GM18499 (cell line): ENCODE results near the gene MACROD1.

Experiments used
- ATAC-seq: cut with Tn5 transposase; IDR thresholded peaks from one replicate; pipeline ENCODE4 v1.9.1; 2021; ENCODE audit warnings: moderate number of reproducible peaks; ENCODE audit not compliant: insufficient read depth, unreplicated experiment

MACROD1 gene, protein sequence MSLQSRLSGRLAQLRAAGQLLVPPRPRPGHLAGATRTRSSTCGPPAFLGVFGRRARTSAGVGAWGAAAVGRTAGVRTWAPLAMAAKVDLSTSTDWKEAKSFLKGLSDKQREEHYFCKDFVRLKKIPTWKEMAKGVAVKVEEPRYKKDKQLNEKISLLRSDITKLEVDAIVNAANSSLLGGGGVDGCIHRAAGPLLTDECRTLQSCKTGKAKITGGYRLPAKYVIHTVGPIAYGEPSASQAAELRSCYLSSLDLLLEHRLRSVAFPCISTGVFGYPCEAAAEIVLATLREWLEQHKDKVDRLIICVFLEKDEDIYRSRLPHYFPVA

GRCh38 chr11:64165842-64166635 lies at the start of gene MACROD1:
TSS of gene MACROD1 (minus strand) at chr11:64166113. CDS start at chr11:64165994, 119 bp downstream.
- no peak for ATAC-seq

DNA sequence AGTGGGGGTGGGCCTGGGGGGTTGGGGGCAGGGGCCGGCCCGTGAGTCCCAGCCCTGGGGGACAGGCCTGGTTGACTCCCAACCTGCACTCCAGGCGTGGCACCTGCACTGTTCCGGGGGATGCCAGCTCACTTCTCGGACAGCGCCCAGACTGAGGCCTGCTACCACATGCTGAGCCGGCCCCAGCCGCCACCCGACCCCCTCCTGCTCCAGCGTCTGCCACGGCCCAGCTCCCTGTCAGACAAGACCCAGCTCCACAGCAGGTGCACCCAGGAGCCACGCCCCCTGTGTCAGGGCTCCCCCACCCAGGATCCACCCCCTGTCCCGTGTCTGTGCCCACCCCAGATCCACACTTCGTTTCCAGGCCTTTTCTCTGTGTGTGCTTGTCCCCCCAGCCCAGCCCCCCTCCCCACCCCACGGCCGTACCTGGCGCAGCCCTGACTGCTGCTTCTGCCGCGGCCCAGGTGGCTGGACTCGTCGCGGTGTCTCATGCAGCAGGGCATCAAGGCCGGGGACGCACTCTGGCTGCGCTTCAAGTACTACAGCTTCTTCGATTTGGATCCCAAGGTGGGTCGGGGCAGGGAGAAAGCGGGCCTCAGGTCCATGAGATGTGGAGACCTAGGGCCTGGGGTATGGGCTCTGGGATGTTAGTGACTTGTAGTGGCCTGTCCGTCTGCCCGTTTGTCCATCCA lies 45.4 kb upstream of the MACROD1 start:
- ATAC-seq: no peak

DNA sequence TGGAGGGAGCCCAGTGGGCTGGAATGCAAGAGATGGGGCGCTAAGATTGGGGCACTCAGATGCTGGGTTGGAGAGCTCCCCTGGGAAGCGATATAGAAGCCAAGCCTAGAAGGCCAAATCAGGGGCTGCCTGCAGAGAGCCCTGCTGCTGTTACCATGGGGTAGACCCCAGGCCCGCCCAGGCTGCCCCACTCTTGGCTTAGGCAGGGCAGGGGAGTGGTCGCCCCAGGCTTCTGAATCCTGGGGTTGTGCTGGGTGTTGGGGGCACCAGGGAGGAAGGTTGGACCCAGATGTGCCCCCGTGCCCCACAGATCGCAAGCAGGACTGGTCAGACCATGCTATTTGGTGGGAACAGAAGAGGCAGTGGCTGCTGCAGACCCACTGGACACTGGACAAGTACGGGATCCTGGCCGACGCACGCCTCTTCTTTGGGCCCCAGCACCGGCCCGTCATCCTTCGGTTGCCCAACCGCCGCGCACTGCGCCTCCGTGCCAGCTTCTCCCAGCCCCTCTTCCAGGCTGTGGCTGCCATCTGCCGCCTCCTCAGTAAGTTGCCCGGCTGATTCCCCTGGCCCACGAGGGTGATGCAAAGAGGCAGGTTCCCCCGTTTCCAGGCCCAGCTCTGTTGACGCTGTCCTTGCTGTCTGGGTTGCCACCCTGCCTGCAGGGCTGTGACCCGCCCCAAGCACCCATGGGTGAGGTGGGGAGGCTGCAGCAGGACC lies 44.5 kb upstream of the MACROD1 start:
- ATAC-seq: no peak

DNA sequence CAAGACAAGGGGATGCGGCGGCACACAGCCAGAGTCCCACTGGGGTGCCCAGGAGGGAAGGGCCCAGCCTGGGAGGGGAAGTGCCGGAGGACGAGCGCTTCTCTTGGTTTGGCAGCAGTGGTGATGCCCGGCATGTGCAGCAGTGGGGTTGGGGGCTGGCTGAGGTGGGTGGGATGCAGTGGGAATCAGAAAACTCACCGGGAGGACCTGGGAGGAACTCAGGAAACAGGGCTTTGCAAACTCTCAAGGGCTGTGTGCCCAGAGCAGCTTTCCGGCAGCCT lies 43.6 kb upstream of the MACROD1 start:
- ATAC-seq: no peak

DNA sequence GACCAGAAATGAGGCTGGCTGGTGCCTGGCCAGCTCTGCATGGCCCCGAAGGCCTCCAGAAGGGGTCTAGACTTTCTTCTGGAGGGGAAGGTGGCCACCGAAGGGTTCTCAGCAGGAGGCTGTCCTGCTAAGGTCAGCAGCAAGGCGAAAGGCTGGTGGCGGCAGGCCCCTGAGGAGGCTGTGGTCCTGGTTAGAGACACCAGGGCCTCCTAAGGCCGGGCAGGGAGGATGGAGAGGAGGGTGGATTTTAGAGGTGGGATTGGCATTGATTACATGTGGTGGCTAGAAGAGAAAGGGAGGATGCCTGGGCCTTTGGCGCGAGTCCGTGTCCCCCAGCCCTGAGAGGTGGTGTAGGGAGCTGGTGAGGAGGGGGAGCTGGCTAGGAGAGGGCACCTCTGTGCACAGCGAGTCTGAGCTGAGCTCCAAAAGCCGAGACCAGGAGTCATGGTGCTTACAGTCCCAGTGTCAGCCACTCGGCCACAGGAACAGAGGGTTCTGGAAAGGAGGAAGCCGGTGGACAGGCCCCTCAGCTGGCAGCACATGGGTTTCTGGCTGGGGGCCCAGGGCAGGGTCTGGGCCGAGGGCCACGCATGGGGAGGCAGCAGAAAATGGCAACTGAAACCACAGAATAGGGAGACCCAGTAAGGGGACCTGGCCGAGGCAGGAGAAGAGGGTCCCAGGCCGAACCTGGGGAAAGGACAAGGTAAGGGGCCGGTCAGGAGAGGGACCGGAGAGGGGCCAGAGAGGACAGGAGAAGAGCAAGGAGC lies 43.1 kb upstream of the MACROD1 start:
- ATAC-seq: no peak

GRCh38 chr11:64208086-64208795 lies 42.3 kb upstream of the MACROD1 start:
- no peak for ATAC-seq

- no peak for ATAC-seq
Measured at GRCh38 chr11:64207256-64208085, 41.6 kb upstream of the MACROD1 start.

- ATAC-seq: no peak
Measured at GRCh38 chr11:64206457-64207255, 40.7 kb upstream of the MACROD1 start, which contains the start of gene FERMT3. TSS of gene FERMT3 (plus strand) at chr11:64206721. CDS start at chr11:64207365, 644 bp downstream.

DNA sequence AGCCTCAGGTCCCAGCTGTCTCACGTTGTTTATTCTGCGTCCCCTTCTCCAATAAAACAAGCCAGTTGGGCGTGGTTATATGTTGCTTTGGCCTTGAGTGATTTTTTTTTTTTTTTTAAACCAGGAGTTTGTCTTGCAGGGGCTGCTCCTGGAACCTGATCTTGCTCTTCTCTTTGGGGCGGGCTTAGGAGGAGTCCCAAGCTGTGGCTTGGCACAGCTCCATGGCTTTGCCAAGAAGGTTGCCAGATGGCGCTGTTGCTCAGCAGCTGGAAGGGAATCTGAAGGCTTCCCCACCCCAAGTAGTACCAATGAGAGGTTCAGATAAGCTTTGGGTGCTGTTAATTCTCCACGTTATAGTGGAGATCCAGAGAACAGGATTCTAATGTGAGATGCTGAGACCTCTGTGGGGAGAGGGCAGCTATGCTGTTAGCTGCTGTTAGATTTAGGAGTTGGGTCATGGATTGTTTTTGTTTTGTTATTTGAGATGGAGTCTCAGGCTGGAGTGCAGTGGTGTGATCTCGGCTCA lies 38.6 kb upstream of the MACROD1 start:
- no peak for ATAC-seq

DNA sequence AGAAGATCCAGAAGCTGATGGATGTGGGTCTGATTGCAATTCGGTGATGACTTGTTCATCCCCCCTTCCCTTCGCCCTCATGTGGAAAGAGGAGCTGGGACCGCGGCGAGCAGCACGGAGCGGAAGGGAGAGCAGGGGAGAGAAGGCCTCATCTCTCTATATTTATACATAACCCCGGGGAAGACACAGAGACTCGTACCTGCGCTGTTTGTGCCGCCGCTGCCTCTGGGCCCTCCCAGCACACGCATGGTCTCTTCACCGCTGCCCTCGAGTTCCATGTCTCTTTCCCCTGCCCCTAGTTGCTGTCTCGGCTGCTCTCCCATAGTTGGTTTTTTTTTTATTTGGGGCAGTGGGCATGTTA lies 38.1 kb upstream of the MACROD1 start:
- ATAC-seq: no peak

DNA sequence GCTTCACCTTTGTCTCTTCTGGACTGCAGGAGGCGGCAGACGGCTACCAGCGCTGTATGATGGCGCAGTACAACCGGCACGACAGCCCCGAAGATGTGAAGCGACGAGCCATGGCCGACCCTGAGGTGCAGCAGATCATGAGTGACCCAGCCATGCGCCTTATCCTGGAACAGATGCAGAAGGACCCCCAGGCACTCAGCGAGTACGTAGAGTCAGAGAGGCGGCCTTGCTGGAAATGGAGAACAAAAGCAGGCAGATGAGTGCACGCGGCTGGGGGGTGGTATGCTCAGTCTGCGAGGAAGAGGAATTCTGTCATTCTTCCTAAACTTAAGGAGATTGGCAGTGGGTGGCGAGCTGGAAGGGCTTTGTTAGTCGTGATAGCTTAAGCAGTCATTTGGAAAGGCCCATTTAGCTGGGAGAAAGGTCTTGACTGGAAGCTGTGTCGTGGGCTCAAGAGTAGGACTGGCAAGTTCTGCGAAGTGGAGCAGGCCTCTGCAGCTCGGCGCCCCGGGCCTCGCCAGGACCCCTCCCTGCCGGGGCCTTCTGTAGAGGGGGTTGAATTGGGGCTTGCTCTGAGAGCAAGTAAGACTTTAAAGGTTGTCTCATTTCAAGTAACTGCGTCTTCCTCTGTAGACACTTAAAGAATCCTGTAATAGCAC lies 37.6 kb upstream of the MACROD1 start:
- no peak for ATAC-seq

- ATAC-seq: no peak
Measured at GRCh38 chr11:64202992-64203391, 37.1 kb upstream of the MACROD1 start.

DNA sequence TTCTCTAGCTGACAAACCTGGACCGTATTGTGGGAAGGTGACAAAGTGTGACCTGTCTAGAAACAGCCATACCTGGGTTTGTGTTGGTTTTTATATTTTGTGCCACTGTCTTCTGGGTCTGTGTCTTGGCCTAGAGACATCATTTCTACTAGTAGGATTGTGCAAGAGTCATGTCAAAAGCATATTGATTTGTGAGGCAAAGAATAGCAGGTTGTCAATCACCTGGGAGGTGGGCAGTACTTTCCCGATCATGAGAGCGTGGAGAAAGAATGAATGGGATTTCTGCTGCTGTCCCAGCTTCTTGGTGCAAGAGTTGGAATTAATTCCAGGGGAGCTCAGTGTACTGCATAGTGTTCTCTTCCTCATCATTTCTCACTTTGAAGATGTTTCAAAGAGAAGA lies 35.6 kb upstream of the MACROD1 start:
- no peak for ATAC-seq

- ATAC-seq: no peak
Measured at GRCh38 chr11:64198511-64198910, 32.6 kb upstream of the MACROD1 start.

GRCh38 chr11:64196626-64197025 lies 30.7 kb upstream of the MACROD1 start:
- ATAC-seq: no peak

GRCh38 chr11:64192434-64192833 lies 26.5 kb upstream of the MACROD1 start:
- ATAC-seq: no peak
